Testis (tissue), 3 donors: Measurements from ENCODE around the gene CLN6. TPM values are rescaled to one million over a fixed set of nuclear protein-coding genes. Genes with fewer than 3 reads are reported as not detected.

Experiments used
- DNase-seq: peaks from one replicate; pipeline ENCODE4 v3.0.0-alpha.2; 2019
- H3K27ac ChIP-seq, 2 donors: fragments of 200-600 bp; sonication (generic); one replicate each; pipeline ENCODE4 v1.5.1; 2019
- H3K27me3 ChIP-seq: fragments of 200-600 bp; sonication (generic); one replicate; pipeline ENCODE4 v1.5.1; 2019
- H3K36me3 ChIP-seq: fragments of 200-600 bp; sonication (generic); one replicate; pipeline ENCODE4 v1.5.1; 2017; ENCODE audit warnings: low read depth; ENCODE audit errors: missing control alignments
- H3K4me1 ChIP-seq: fragments of 200-600 bp; sonication (generic); one replicate; pipeline ENCODE4 v1.5.1; 2019
- H3K4me3 ChIP-seq, 2 donors: fragments of 200-600 bp; sonication (generic); one replicate each; pipeline ENCODE4 v1.5.1; 2017 to 2019
- H3K9me3 ChIP-seq: fragments of 200-600 bp; sonication (generic); one replicate; pipeline ENCODE4 v1.5.1; 2017
- CTCF ChIP-seq, 3 experiments: fragments of 450-650 bp in 2 of 3; fragments of 200-600 bp in 1 of 3; sonication (generic) in 1 of 3; IDR thresholded peaks; one replicate each; pipeline ENCODE4 v1.5.1; 2016 to 2019; ENCODE audit warnings: antibody characterized with exemption in 3 of 3, mild to moderate bottlenecking in 2 of 3, moderate library complexity in 1 of 3
- POLR2A ChIP-seq: fragments of 450-650 bp; IDR thresholded peaks from one replicate; pipeline ENCODE4 v1.6.1; 2017; ENCODE audit warnings: antibody characterized with exemption, mild to moderate bottlenecking, moderate library complexity
- WGBS, 2 donors: methylation state at CpG; one replicate each; pipeline ENCODE4 v1.1.5; 2018; 5-methylcytosine and 5-hydroxymethylcytosine counted together
- intact Hi-C: fragments of 100-400 bp; cut with DNase I; formaldehyde crosslinking; loops from one replicate; pipeline ENCODE4 v1.15.1; 2023; ENCODE audit warnings: low total_unique reads
- polyA plus RNA-seq: library from polyadenylated mRNA; stranded (reverse); fragments of 350-450 nt; fragmentation: Illumina TruSeq; extraction: RNeasy Lipid Tissue Mini Kit (QIAGEN cat#74804); gene quantifications from one replicate; pipeline ENCODE4 v1.2.3, GENCODE V29; 2014; ENCODE audit warnings: low read depth, low replicate concordance; ENCODE audit not compliant: insufficient read depth
- total RNA-seq, 2 donors: library from RNA; depleted of rRNA; stranded (reverse); fragments of >200 nt; gene quantifications; one replicate each; pipeline ENCODE4 v1.2.3, GENCODE V29; 2016

The CLN6 gene
- total and polyA plus RNA-seq, 3 donors from 2014 or later, result 23.3 to 58.8 (median 39.7) TPM

DNA sequence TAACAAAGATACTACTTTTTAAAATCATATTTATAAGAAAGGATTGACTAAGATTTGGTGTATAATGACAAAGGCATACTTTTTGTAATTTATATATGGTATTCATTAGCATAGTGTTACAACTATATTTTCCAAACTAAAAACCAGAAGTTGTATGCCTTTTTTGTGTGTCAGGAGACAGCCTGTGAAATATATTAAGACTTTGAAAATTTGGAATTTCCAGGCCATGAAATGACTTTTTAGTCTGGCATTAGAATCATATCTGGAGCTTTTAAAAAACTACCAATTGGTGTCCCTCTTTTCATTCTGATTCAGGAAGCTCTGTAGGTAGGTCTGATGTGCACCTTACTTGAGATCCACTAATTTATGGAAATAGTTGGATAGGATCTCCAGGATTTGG lies 66.3 kb downstream of the CLN6 start:
- no peak for DNase-seq
- Histone ChIP-seq H3K9me3 (no peaks in the 10 kb centered on the region), H3K27me3 (no peaks in the 10 kb centered on the region), H3K4me1 (no peaks in the 10 kb centered on the region), H3K4me3 (no peak overlapping the region), H3K27ac (no peak overlapping the region), H3K36me3 (no peaks in the 10 kb centered on the region)
- intact Hi-C loops, result no loop called here
- TF ChIP-seq CTCF (IDR thresholded peaks at IDR 0.05) (no peak), POLR2A (no peak)

GRCh38 chr15:68158046-68158628 lies 71.4 kb downstream of the CLN6 start:
- WGBS, 2 donors, result 39 to 59% methylated on average over 3 of the region's 3 CpGs
- DNase-seq, result no peak
- no peaks in the 10 kb centered on the region for H3K36me3 ChIP-seq
- intact Hi-C loops, result loop anchor here (10.0 kb wide), 1 partner anchor 293 kb away; no protein-coding TSS in a partner anchor
- H3K4me3 ChIP-seq, result no peak overlapping the region
- H3K27ac ChIP-seq, result peak overlapping the region in 1 of 2 donors; percentile 42
- TF ChIP-seq CTCF (IDR thresholded peaks at IDR 0.05) (no peak), POLR2A (no peak)
- no peaks in the 10 kb centered on the region for H3K27me3 ChIP-seq
- no peaks in the 10 kb centered on the region for H3K9me3 ChIP-seq
- no peaks in the 10 kb centered on the region for H3K4me1 ChIP-seq

DNA sequence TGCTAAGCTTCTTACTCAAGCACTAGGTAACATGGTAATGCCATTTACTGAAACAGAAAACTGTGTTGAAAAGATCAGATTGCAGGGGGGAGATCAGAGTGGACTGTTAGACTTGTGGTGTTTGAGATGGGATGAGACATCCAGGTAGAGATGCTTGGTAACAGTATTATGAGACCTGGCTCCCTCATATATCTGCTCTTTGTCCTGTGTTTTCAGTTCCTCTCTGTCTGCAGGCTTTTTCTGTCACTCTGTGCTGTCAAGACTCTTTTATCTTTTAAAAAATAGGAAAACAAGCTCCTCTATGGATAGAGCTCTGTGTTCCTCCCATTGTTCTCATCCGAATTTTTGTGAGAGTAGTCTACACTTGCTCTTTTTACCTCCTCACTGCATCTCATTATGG lies 72.5 kb downstream of the CLN6 start:
- Histone ChIP-seq H3K9me3 (no peaks in the 10 kb centered on the region), H3K27ac (peak overlapping the region in 1 of 2 donors; percentile 21), H3K36me3 (no peaks in the 10 kb centered on the region), H3K27me3 (no peaks in the 10 kb centered on the region), H3K4me3 (no peak overlapping the region), H3K4me1 (no peaks in the 10 kb centered on the region)
- intact Hi-C loops, result loop anchor here (10.0 kb wide), 1 partner anchor 292 kb away; no protein-coding TSS in a partner anchor
- no peak for DNase-seq
- WGBS, 2 donors, result 0 to 59% methylated on average over 1 of the region's 1 CpG
- no peak for TF ChIP-seq CTCF (IDR thresholded peaks at IDR 0.05)
- no peak for TF ChIP-seq POLR2A

Other genes starting within 250 kb of the CLN6 start
- gene PIAS1, start 175.4 kb downstream of the CLN6 start, total RNA-seq, result 10 to 100 TPM; 60.5 to 87.6 TPM
- gene PIAS1, start 175.4 kb downstream of the CLN6 start, polyA plus RNA-seq, result 57.2 TPM
- gene CALML4, start 24.4 kb downstream of the CLN6 start, total RNA-seq, result 10 to 100 TPM in 1 of 2 donors, 1 to 10 TPM in 1; 6.8 to 10.4 TPM
- 10.5 TPM for gene CALML4, start 24.4 kb downstream of the CLN6 start, polyA plus RNA-seq
- 10 to 100 TPM; 65.8 to 86.3 TPM for gene FEM1B, start 48.0 kb upstream of the CLN6 start, total RNA-seq
- gene FEM1B, start 48.0 kb upstream of the CLN6 start, polyA plus RNA-seq, result 122 TPM
- 1 to 10 TPM; 4.3 to 5.6 TPM for gene ITGA11, start 202.4 kb upstream of the CLN6 start, total RNA-seq
- gene ITGA11, start 202.4 kb upstream of the CLN6 start, polyA plus RNA-seq, result 6.6 TPM